IPS DF 4.7 (cell line): ENCODE data around the gene LDB2.

ENCODE experiments used
- DNase-seq: peaks from one replicate; pipeline ENCODE4 v3.0.0-alpha.2; 2013; ENCODE audit warnings: low spot score; ENCODE audit errors: extremely low read depth

LDB2 gene

GRCh38 chr4:16758255-16758654, 140.2 kb downstream of the LDB2 start:
- no peak for DNase-seq

GRCh38 chr4:16757080-16757521, 141.3 kb downstream of the LDB2 start:
- DNase-seq = no peak

GRCh38 chr4:16754104-16754503, 144.3 kb downstream of the LDB2 start:
- no peak for DNase-seq

GRCh38 chr4:16752150-16752549, 146.3 kb downstream of the LDB2 start:
- DNase-seq = no peak

- DNase-seq = no peak
These were observed 147.4 kb downstream of the LDB2 start for GRCh38 chr4:16750882-16751642.

- DNase-seq = no peak
These were observed 148.2 kb downstream of the LDB2 start for GRCh38 chr4:16750216-16750615.

- DNase-seq = no peak
These were observed 152.6 kb downstream of the LDB2 start for GRCh38 chr4:16745887-16746286.

- DNase-seq = no peak
These were observed 153.3 kb downstream of the LDB2 start for GRCh38 chr4:16745009-16745635.

GRCh38 chr4:16741287-16741686, 157.2 kb downstream of the LDB2 start:
- DNase-seq = no peak

- no peak for DNase-seq
These were observed 158.3 kb downstream of the LDB2 start for GRCh38 chr4:16739997-16740624.

GRCh38 chr4:16738558-16738957, 159.9 kb downstream of the LDB2 start:
- DNase-seq = no peak

GRCh38 chr4:16733509-16733908, 164.9 kb downstream of the LDB2 start:
- DNase-seq = no peak

GRCh38 chr4:16732741-16733140, 165.7 kb downstream of the LDB2 start:
- no peak for DNase-seq

- DNase-seq = no peak
These were observed 166.6 kb downstream of the LDB2 start for GRCh38 chr4:16731776-16732380.

- DNase-seq = no peak
These were observed 167.8 kb downstream of the LDB2 start for GRCh38 chr4:16730522-16731205.

- DNase-seq = no peak
These were observed 169.1 kb downstream of the LDB2 start for GRCh38 chr4:16729336-16729735.

- no peak for DNase-seq
These were observed 169.6 kb downstream of the LDB2 start for GRCh38 chr4:16728849-16729248.

- no peak for DNase-seq
These were observed 170.3 kb downstream of the LDB2 start for GRCh38 chr4:16728111-16728510.

- no peak for DNase-seq
These were observed 171.2 kb downstream of the LDB2 start for GRCh38 chr4:16727218-16727617.

- no peak for DNase-seq
These were observed 171.9 kb downstream of the LDB2 start for GRCh38 chr4:16726368-16727050.

GRCh38 chr4:16725252-16725651, 173.2 kb downstream of the LDB2 start:
- DNase-seq = no peak
